Measurements from ENCODE around the gene DDX60.
"Not testable (repeated sequence)": the region's sequence is repeated elsewhere in the genome, so short reads cannot be mapped to it uniquely, and the experiment has no call there.

DDX60 gene
- total RNA-seq = 61.5 to 119 reads per million in 2 experiments

GRCh38 chr4:168318266-168318895 is at the start of gene DDX60:
Gene DDX60, minus strand, starts transcription at chr4:168318752. Its CDS starts 7,493 bp downstream, at chr4:168311259.
- peak; percentile 76 for DNase-seq (ENCODE audit: low read depth)

DNA sequence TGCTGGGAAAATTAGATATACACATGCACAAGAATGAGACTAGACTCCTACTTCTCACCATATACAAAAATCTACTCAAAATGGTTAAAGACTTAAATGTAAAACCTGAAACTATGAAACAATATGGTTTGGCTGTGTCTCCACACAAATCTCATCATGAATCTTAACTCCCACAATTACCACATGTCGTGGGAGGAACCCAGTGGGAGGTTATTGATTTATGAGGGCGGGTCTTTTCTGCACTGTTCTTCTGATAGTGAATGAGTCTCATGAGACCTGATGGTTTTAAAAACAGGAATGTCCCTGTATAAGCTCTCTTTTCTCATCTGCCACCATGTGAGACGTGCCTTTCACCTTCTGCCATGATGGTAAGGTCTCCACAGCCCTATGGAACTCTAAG is 48.5 kb upstream of the DDX60 start:
- DNase-seq (ENCODE audit: low read depth) = no peak

GRCh38 chr4:168362025-168362401 is 43.5 kb upstream of the DDX60 start:
- DNase-seq (ENCODE audit: low read depth) = no peak

DNA sequence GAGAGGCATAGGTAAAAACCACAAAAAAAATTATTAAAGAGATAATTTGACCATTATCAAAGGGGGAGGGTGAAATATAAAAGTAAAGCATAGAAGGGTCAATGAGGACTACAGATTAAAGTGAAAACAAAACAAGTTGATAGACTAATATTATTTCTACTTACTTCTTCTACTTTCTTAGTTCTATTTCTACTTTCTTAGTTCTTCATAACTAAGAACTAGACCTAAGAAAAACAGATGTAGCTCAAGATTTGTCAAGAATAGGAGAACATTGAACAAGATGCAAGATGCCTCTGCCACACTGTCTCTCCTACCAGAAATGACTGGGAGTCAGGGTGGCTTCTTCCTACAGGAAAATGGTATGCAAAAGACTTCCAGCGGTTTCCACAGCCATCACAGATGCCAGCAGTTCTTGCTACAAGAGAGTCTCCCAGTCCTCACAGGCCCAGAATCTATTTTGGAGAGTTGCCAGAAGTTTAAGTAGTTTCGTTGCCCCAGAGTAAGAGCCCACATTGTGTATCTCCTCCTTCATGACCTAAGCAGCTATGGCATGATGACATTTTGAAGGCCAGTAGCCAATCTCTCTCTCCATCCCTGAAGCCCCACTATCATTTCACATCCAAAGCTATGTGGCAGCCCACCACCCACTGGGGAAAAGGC is 42.9 kb upstream of the DDX60 start:
- no peak for DNase-seq (ENCODE audit: low read depth)

DNA sequence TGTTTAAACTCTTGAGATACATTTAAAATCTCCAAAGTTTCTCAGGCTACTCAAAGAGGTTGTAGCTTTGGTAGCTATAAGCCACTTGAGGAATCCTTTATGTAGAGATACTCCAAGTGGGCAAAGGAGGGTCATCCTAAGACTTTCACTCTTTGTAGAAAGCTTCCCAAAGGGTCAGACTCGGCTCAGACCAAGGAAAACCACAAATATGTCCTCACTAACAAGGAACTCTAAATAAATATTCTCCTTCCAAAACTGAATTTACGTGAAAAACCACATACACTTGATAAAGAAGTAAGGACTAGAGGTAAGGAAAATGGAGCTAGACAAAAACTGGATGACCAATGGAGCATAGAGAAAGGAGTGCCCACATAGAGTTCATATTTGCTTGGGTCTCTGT is 41.7 kb upstream of the DDX60 start:
- no peak for DNase-seq (ENCODE audit: low read depth)

DNA sequence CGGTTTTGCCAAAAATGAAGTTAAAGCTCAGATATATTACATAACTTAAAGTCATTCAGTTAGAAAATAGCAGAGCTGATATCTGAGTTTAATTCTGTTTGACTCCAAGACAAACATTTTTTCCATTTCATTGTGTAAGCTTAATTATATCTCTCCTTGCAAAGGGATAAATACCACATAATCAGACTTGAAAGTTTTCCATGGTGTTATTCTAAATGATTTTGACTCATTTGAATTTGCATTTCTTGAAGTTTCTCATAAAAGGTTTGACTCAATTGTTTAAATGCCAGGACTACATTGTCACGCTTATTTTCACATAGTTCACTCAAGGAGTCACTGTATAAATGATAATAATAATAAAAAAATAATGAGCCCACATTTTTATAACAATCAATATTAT is 39.4 kb upstream of the DDX60 start:
- DNase-seq (ENCODE audit: low read depth) = no peak

GRCh38 chr4:168353746-168354145 is 35.2 kb upstream of the DDX60 start:
- no peak for DNase-seq (ENCODE audit: low read depth)

DNA sequence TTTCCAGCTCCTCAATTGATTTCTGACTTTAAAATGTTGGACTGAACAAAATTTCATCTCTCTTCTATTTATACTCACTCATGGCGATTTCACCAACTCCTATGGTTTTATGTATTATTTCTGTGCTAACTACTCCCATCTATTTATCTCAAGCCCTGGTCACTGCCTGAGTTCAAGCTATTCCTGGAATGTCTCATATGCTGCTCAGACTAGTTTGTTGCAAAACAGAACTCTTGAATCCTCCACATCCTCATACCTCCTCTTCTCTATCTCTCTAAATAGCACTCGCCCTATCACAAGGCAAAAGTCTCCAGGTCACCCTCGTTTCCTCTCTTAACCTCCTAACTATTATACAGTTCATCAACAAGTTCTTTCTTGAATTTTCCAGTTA is 19.0 kb upstream of the DDX60 start:
- DNase-seq (ENCODE audit: low read depth) = no peak

DNA sequence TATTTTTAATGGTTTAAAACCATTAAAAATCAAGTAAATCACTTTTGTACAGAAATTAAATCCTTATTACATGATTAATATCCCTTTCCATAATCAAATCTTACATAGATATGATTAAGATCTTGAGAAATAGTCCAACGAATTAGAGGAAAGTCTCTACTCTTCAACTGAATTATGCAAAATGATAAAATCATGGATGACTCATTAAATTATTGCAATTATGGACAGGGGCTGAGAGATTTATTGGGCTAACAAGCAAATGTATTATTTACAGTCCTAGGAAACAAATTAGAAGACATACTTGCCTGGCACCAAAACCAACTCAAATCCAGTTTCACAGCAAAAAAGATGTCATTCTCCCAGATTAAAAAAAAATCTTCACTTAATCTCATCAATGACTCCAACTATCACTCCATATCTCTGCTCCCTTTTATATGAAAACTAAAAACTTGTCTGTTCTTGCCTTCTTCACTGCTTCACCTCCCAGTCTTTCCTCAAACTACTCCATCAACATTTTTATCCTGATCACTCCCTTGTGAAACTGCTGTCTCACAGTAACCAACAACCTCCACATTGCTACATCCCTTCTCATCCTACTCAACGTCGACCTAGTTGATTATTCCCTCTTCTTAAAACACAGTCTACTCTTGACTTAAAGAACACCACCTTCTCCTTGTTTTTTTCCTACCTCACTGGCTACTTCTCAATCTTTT is 18.4 kb upstream of the DDX60 start:
- no peak for DNase-seq (ENCODE audit: low read depth)

DNA sequence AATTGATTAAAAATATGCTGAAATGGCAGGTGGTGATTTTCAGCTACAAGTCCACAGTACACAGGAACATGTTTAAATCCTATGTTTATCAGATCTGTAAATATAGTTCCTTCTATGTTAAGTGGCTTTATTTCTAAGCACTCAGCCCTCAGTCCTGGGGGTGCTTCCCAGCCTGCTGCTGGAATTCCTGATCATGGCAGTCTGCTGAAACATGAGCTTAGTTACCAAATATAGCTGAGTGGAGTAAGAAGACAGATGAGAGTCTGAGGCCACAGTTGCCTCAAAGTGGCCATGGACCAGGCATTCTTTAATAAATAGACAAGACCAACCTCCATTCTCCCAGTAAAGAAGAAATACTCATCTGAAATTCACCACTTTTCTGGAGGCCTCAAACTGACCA is 17.1 kb upstream of the DDX60 start:
- DNase-seq (ENCODE audit: low read depth) = no peak

DNA sequence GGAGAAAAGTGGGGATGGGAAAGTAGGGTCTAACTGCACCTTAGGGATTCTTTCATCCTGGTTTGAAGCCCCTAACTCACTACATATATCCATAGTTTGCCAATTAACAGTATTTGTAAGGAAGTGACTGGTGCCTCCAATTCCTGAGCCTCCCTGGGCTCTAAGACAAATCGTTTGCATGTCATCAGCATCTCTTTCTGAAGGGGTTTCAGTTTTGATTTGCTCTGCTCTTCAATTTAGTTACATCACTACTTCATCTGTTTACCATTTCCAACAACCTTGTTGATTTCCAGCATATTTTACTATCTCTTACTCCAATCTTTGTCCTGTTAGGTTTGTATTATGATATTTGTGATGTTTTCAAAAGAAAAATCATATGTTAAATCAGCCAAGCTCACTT is 15.5 kb upstream of the DDX60 start:
- DNase-seq (ENCODE audit: low read depth) = no peak

- DNase-seq (ENCODE audit: low read depth) = not testable (repeated sequence)
Observed at GRCh38 chr4:168330575-168330974, 12.0 kb upstream of the DDX60 start.

- no peak for DNase-seq (ENCODE audit: low read depth)
Observed at GRCh38 chr4:168325591-168325990, 7.0 kb upstream of the DDX60 start.

- no peak for DNase-seq (ENCODE audit: low read depth)
Observed at GRCh38 chr4:168321006-168321405, 2.5 kb upstream of the DDX60 start.

DNA sequence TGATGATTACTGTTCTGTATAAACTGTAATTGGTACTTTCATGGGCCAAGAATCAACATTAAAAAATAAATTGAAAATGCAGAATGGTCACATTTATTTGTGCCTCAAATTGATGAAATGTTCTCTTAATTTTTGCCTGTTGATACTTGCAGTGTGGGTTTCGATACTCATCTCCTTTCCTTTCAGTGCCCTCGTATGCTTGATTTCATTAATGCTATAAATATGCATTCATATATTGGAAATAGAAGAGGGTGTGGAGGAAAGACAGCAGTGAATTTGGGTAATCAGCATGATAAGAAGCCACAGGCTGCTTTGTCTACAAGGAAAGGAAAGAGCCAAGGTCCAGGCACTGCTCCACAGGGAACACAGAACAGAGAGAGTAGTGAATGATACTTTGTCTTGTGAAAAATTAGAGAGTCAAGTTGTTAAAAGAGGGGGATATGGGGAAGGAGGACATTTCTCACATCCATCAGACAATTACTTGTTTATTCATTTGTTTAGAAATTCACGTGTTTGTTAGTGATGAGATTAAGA is 1.0 kb upstream of the DDX60 start:
- DNase-seq (ENCODE audit: low read depth) = no peak

- no peak for DNase-seq (ENCODE audit: low read depth)
Observed at GRCh38 chr4:168317621-168318020, 931 bp downstream of the DDX60 start.

DNA sequence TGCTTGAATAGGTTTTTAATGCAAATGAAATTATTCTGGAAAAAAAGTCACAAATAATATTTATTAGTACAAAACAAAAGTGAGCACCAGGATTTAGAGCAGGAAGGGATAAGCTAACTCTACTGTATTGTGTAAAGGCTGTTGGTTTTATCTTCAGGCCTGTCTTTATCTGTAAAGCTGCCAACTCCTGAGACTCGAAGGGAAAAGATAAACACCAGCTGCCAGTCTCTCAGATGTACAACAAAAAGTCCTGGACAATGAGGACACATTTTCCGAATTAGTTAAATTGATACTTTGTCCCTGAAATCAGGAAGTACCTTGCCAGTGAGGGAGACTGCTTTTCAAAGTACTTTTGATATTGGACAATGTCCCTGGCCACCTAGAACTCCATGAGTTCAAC is 8.8 kb downstream of the DDX60 start:
- DNase-seq (ENCODE audit: low read depth) = no peak

DNA sequence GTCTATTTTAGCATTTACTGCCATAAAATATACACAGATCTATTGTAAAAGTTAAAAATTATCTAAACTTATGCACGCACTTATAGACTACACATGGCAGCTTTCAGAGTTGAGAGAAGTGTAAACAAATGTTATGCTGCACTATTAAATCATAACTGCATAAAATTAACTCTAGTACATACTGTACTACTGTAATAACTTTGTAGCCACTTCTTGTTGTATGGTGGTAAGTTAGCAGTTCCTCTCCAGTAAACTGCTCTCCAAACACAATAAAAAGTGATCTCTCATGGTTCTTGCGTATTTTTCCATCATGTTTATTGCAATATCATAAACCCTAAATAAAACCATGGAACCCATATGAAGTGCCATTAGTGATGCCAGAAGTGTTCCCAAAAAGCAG is 9.6 kb downstream of the DDX60 start:
- no peak for DNase-seq (ENCODE audit: low read depth)

- DNase-seq (ENCODE audit: low read depth) = no peak
Observed at GRCh38 chr4:168306476-168306875, 12.1 kb downstream of the DDX60 start.

GRCh38 chr4:168304744-168305459 is 13.7 kb downstream of the DDX60 start:
- no peak for DNase-seq (ENCODE audit: low read depth)

DNA sequence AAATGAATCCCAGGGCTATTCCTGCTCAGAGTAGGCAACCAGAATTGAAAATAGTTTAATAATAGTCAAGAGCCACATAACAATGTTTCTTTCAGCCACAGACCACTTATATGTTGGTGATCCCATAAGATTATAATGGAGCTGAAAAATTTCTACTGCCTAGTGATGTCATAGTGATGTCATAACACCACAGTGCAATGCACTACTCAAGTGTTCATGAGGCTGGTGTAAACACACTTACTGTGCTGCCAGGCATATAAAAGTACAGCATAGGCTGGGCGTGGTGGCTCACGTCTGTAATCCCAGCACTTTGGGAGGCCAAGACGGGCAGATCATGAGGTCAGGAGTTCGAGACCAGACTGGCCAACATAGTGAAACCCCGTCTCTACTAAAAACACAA is 15.1 kb downstream of the DDX60 start:
- DNase-seq (ENCODE audit: low read depth) = not testable (repeated sequence)

DNA sequence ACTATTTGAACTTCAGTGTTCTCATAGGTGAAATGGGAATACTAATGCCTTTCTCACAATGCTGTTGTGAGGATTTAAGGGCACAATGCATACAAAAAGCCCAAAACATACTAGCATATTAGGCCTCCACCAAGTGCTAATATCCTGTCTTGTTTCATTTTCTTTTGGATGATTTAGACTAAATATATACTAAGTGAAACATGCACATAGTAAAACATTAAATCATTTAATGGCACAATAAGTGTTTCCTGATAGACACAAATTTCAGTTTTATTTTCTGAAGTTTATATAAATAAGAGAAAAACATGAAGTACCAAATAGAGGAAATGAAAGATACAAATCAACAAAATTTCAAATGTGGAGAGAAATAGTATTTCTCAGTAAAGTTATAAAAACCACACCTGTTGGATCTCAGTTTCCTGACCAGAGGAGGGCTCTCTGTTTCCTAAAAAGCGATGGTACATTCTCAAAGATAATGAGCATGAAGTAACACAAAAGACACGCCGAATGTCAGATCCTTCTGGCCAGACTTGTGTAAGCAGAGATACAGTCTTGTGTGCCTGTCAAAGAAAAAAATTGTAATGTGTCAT is 25.1 kb downstream of the DDX60 start:
- DNase-seq (ENCODE audit: low read depth) = no peak

Measured in T follicular helper cell (primary cell).